Measurements from ENCODE around the gene JAG2. TPM values are rescaled to one million over a fixed set of nuclear protein-coding genes. Genes with fewer than 3 reads are reported as not detected.

JAG2 gene
- total RNA-seq, 1 experiment from 2014 or later = 43.7 TPM

DNA sequence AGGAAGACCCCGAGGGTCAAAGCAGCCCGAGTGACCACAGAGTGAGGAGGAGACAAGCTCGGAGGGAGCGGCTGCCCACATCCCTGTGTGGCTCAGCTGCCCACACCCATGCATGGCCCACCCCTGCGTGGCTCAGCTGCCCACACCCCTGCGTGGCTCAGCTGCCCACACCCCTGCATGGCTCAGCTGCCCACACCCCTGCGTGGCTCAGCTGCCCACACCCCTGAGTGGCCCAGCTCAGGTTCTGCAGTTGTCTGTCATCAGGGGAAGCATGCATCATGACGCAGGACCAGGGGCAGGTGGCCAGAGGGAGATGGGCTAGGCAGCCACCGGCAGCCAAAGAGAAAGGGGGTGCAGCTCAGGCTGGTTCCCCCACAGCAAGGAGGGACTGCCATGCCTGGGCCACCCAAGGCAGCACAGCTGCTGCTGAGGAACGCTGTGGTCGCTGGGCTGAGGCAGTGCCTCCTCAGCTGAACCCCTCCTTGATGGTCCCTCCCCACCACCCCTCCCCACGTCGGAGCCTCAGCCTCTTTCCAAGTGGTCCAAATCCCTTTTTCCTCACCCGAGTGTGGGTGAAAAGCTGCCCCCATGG is 45.8 kb upstream of the JAG2 start:
- no peak overlapping the region for H3K27ac ChIP-seq (ENCODE audit: low read length)
- POLR2A ChIA-PET = no interaction called here
- ATAC-seq (no peak), DNase-seq (ENCODE audit: low read depth, low spot score) (no peak)
- H3K4me3 ChIP-seq (ENCODE audit: low read depth in 2 of 2, low read length in 2 of 2) = no peak overlapping the region
- H3K27me3 ChIP-seq (ENCODE audit: control insufficient read depth, insufficient read depth, low read length) = no peaks in the 10 kb centered on the region
- no peaks in the 10 kb centered on the region for H3K9me3 ChIP-seq (ENCODE audit: control insufficient read depth, insufficient read depth, low read depth, low read length)
- intact Hi-C loops (cut with micrococcal nuclease; ENCODE audit: unreplicated experiment) = no loop called here
- BruUV-seq (replicated peaks) = no TSS peak
- 0 out of 2 replicates have a peak, but pooled peaks cover 2% of the 10 kb centered on the region for H3K36me3 ChIP-seq (ENCODE audit: control insufficient read depth, insufficient read depth, low read length)
- H3K4me1 ChIP-seq (ENCODE audit: control insufficient read depth, insufficient read depth, low read length) = no peaks in the 10 kb centered on the region
- in situ Hi-C loops (cut with HindIII; ENCODE audit: low pct_unique_long_range_greater_than_20kb, low sequenced_read_pairs) = no loop called here
- TF ChIP-seq, protein P1, sequence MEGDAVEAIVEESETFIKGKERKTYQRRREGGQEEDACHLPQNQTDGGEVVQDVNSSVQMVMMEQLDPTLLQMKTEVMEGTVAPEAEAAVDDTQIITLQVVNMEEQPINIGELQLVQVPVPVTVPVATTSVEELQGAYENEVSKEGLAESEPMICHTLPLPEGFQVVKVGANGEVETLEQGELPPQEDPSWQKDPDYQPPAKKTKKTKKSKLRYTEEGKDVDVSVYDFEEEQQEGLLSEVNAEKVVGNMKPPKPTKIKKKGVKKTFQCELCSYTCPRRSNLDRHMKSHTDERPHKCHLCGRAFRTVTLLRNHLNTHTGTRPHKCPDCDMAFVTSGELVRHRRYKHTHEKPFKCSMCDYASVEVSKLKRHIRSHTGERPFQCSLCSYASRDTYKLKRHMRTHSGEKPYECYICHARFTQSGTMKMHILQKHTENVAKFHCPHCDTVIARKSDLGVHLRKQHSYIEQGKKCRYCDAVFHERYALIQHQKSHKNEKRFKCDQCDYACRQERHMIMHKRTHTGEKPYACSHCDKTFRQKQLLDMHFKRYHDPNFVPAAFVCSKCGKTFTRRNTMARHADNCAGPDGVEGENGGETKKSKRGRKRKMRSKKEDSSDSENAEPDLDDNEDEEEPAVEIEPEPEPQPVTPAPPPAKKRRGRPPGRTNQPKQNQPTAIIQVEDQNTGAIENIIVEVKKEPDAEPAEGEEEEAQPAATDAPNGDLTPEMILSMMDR (IDR thresholded peaks at IDR 0.05) = no peak
- TF ChIP-seq SIN3A (IDR thresholded peaks at IDR 0.05; ENCODE audit: borderline replicate concordance, insufficient read depth, low read depth, low read length) = no peak
- no peak for TF ChIP-seq POLR2AphosphoS5 (IDR thresholded peaks at IDR 0.05; ENCODE audit: low read depth, low read length)
- TF ChIP-seq TCF7L2 (IDR thresholded peaks at IDR 0.05; ENCODE audit: low read depth, low read length) = no peak
- TF ChIP-seq, protein P2, sequence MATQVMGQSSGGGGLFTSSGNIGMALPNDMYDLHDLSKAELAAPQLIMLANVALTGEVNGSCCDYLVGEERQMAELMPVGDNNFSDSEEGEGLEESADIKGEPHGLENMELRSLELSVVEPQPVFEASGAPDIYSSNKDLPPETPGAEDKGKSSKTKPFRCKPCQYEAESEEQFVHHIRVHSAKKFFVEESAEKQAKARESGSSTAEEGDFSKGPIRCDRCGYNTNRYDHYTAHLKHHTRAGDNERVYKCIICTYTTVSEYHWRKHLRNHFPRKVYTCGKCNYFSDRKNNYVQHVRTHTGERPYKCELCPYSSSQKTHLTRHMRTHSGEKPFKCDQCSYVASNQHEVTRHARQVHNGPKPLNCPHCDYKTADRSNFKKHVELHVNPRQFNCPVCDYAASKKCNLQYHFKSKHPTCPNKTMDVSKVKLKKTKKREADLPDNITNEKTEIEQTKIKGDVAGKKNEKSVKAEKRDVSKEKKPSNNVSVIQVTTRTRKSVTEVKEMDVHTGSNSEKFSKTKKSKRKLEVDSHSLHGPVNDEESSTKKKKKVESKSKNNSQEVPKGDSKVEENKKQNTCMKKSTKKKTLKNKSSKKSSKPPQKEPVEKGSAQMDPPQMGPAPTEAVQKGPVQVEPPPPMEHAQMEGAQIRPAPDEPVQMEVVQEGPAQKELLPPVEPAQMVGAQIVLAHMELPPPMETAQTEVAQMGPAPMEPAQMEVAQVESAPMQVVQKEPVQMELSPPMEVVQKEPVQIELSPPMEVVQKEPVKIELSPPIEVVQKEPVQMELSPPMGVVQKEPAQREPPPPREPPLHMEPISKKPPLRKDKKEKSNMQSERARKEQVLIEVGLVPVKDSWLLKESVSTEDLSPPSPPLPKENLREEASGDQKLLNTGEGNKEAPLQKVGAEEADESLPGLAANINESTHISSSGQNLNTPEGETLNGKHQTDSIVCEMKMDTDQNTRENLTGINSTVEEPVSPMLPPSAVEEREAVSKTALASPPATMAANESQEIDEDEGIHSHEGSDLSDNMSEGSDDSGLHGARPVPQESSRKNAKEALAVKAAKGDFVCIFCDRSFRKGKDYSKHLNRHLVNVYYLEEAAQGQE (IDR thresholded peaks at IDR 0.05; ENCODE audit: insufficient read depth in 1 of 2, low read depth in 2 of 2, low read length in 1 of 2) = no peak
- CTCF ChIA-PET = no interaction called here

DNA sequence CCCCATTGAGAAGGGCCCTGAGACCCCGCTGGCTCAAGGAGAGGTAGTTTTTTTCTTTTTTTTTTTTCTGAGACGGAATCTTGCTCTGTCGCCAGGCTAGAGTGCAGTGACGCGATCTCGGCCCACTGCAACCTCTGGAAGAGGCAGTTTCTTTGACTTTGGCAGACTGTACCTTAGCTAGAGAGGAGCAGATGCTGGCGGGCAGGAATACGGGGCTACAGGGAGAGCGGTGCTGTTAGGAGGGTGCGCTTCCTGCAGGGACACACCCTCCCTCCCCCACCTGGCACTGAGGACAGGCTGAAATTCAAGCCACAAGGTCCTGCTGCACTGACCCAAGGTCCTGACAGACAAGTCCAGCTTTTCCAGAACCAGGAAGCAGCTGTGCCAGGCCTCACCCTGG is 44.8 kb upstream of the JAG2 start:
- ChIA-PET CTCF (no interaction called here), POLR2A (no interaction called here)
- no TSS peak for BruUV-seq (replicated peaks)
- H3K4me1 ChIP-seq (ENCODE audit: control insufficient read depth, insufficient read depth, low read length) = no peaks in the 10 kb centered on the region
- intact Hi-C loops (cut with micrococcal nuclease; ENCODE audit: unreplicated experiment) (no loop called here), in situ Hi-C loops (cut with HindIII; ENCODE audit: low pct_unique_long_range_greater_than_20kb, low sequenced_read_pairs) (no loop called here)
- H3K36me3 ChIP-seq (ENCODE audit: control insufficient read depth, insufficient read depth, low read length) = 0 out of 2 replicates have a peak, but pooled peaks cover under 1% of the 10 kb centered on the region
- H3K27ac ChIP-seq (ENCODE audit: low read length) = no peak overlapping the region
- ATAC-seq (no peak), DNase-seq (ENCODE audit: low read depth, low spot score) (no peak)
- H3K4me3 ChIP-seq (ENCODE audit: low read depth in 2 of 2, low read length in 2 of 2) = no peak overlapping the region
- H3K27me3 ChIP-seq (ENCODE audit: control insufficient read depth, insufficient read depth, low read length) = no peaks in the 10 kb centered on the region
- no peaks in the 10 kb centered on the region for H3K9me3 ChIP-seq (ENCODE audit: control insufficient read depth, insufficient read depth, low read depth, low read length)
- TF ChIP-seq, protein P1 (IDR thresholded peaks at IDR 0.05) = no peak
- TF ChIP-seq, protein P2 (IDR thresholded peaks at IDR 0.05; ENCODE audit: insufficient read depth in 1 of 2, low read depth in 2 of 2, low read length in 1 of 2) = no peak
- TF ChIP-seq POLR2AphosphoS5 (IDR thresholded peaks at IDR 0.05; ENCODE audit: low read depth, low read length) (no peak), TCF7L2 (IDR thresholded peaks at IDR 0.05; ENCODE audit: low read depth, low read length) (no peak), SIN3A (IDR thresholded peaks at IDR 0.05; ENCODE audit: borderline replicate concordance, insufficient read depth, low read depth, low read length) (no peak)

Data from Panc1 (cell line).